Measurements from ENCODE around the gene AEBP1. TPM values are rescaled to one million over a fixed set of nuclear protein-coding genes. Genes with fewer than 3 reads are reported as not detected.
A peak's percentile ranks its signal among the peaks of the same experiment; 100 is the strongest.

The AEBP1 gene
- total and polyA plus RNA-seq, 8 donors = 14.6 to 179 (median 41.2) TPM

DNA sequence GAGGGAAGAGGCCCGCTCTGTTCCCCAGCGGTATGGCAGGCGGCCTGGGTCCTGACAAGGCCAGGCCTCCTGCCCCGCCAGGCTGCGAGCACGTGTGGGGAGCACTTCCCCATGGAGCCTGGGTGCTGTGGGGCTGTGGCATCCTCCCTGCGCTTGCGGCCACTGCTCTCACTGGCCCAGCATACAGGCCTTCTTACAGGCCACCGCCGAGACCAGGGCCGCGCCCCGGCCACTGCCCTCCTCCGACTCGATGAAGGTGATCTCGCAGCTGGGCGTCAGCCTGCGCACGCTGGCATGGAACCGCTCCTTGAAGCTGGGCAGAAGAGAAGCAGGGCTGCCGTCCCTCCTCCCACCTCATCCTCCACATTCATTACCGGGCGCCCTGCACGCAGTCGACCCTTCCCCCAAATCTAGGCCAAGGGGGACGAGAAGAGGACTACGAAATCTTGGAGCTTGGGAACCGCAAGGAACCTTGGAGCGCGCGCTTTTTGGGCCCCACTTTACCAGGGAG, 40.9 kb downstream of the AEBP1 start:
- no peak overlapping the region for H3K27ac ChIP-seq
- intact Hi-C loops (cut with DNase I; ENCODE audit: low total_unique reads) = no loop called here
- WGBS, 5 donors = 61 to 75% (median 63%) methylated on average over 21 to 31 of the region's 31 CpGs
- H3K36me3 ChIP-seq = no peaks in the 10 kb centered on the region
- DNase-seq = no peak
- no peak for TF ChIP-seq EP300 (IDR thresholded peaks at IDR 0.05)
- TF ChIP-seq POLR2AphosphoS5 (IDR thresholded peaks at IDR 0.05) = no peak
- TF ChIP-seq, protein P1, sequence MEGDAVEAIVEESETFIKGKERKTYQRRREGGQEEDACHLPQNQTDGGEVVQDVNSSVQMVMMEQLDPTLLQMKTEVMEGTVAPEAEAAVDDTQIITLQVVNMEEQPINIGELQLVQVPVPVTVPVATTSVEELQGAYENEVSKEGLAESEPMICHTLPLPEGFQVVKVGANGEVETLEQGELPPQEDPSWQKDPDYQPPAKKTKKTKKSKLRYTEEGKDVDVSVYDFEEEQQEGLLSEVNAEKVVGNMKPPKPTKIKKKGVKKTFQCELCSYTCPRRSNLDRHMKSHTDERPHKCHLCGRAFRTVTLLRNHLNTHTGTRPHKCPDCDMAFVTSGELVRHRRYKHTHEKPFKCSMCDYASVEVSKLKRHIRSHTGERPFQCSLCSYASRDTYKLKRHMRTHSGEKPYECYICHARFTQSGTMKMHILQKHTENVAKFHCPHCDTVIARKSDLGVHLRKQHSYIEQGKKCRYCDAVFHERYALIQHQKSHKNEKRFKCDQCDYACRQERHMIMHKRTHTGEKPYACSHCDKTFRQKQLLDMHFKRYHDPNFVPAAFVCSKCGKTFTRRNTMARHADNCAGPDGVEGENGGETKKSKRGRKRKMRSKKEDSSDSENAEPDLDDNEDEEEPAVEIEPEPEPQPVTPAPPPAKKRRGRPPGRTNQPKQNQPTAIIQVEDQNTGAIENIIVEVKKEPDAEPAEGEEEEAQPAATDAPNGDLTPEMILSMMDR (IDR thresholded peaks at IDR 0.05) = no peak
- no peak for TF ChIP-seq POLR2A (IDR thresholded peaks at IDR 0.05)
- peaks cover 19 to 23% (median 20%) of the 10 kb centered on the region in 4 donors for H3K4me1 ChIP-seq
- H3K4me3 ChIP-seq = peak overlapping the region in 3 of 4 donors; percentile 42 to 50 (median 50)
- no peaks in the 10 kb centered on the region for H3K9me3 ChIP-seq
- peaks cover 0 to 28% (median 14%) of the 10 kb centered on the region in 3 donors for H3K27me3 ChIP-seq

DNA sequence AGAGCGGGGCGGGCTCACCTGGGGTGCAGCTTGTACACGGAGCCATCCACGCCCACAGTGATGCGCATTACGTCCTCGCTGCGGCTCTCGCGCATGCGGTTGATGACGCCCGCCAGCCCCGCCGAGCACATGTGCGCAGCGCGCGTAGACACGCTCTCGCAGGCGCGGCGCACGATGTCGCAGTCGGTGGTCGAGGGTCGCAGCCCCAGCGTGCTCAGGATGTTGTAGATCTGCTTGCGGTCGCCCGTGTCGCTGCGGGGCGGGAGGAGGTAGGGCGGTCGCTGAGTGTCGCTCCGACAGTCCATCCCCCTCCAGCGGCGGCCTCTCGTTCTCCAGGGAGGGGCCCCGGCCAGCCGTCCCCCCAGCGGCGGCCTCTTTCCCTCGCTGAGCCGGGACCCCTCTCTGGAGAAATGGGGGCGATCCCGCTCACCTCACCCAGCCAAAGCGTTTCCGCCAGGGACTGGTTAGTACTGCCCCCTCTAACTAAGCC, 41.4 kb downstream of the AEBP1 start:
- peaks cover 19 to 23% (median 20%) of the 10 kb centered on the region in 4 donors for H3K4me1 ChIP-seq
- DNase-seq = peak in 1 of 2 donors; percentile 80
- peak overlapping the region in 1 of 5 donors; percentile 1 for H3K27ac ChIP-seq
- H3K4me3 ChIP-seq = peak overlapping the region; percentile 40 to 50 (median 46)
- no peaks in the 10 kb centered on the region for H3K36me3 ChIP-seq
- WGBS, 5 donors = 9 to 14% (median 13%) methylated on average over 21 to 53 of the region's 53 CpGs
- intact Hi-C loops (cut with DNase I; ENCODE audit: low total_unique reads) = no loop called here
- TF ChIP-seq EP300 (IDR thresholded peaks at IDR 0.05) (no peak), POLR2A (IDR thresholded peaks at IDR 0.05) (no peak), POLR2AphosphoS5 (IDR thresholded peaks at IDR 0.05) (no peak)
- TF ChIP-seq, protein P1 (IDR thresholded peaks at IDR 0.05) = no peak
- no peaks in the 10 kb centered on the region for H3K9me3 ChIP-seq
- H3K27me3 ChIP-seq = peaks cover 0 to 28% (median 14%) of the 10 kb centered on the region in 3 donors

DNA sequence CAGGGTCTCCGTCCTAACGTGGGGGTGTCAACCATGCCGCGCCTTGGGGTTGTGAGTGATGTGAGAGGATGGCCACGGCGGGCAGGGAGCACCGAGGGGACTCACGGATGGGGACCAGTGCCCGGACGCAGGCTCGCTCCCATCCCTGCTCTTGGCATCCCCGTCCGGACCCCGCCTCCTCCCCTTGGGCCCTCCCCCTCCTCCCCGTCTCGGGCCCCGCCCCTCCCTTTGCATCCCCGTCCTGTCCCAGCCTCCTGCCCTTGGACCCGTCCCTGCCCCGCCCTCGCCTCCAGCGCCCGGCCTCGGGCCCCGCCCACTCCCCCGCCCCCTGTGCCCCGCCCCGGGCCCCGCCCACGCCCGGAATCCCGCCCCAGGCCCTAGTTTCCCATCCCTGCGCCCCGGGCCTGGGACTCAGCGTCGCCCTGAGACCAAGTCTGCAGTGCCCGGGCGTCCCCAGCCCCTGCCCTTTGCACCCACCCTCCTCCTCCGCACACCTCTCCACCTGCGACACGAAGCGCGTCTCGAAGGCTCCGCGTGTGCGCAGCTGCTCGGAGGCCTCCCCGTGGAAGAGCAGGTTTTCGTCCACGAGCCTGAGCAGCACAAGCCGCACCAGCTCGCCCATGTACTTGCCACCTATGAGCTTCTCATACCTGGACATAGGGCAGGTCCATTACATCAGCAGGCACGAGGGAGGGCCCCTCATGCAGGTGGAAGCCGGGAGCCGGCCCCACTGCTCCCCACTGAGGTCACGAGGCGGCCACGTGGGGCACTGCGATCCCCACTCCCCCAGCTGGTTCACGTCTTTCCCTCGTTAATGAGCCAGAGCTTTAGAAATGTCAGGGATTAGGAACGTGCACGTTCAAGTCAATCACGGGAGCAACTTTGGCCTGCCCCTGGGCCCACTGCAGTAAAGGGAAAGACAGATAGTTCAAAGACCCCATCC, 42.1 kb downstream of the AEBP1 start:
- Histone ChIP-seq H3K4me3 (peak overlapping the region; percentile 40 to 50 (median 46)), H3K27me3 (peaks cover 0 to 28% (median 14%) of the 10 kb centered on the region in 3 donors), H3K27ac (peak overlapping the region in 3 of 5 donors; percentile 25 to 30 (median 27)), H3K36me3 (no peaks in the 10 kb centered on the region), H3K9me3 (no peaks in the 10 kb centered on the region), H3K4me1 (peaks cover 19 to 23% (median 20%) of the 10 kb centered on the region in 4 donors)
- 13 to 22% (median 17%) methylated on average over 38 to 65 of the region's 65 CpGs for WGBS, 5 donors
- TF ChIP-seq POLR2AphosphoS5 (IDR thresholded peaks at IDR 0.05) (no peak), EP300 (IDR thresholded peaks at IDR 0.05) (no peak), POLR2A (IDR thresholded peaks at IDR 0.05) (no peak)
- TF ChIP-seq, protein P1 (IDR thresholded peaks at IDR 0.05) = no peak
- peak; percentile 83 to 92 for DNase-seq
- intact Hi-C loops (cut with DNase I; ENCODE audit: low total_unique reads) = no loop called here
